Pancreas (tissue), 10 donors: Measurements from ENCODE around the gene SLCO3A1. TPM values are rescaled to one million over a fixed set of nuclear protein-coding genes. Genes with fewer than 3 reads are reported as not detected.

Experiments
- ATAC-seq, 4 donors: fragments of 200-7000 bp; cut with Tn5 transposase; one replicate each; pipeline versions ENCODE4 v1.8.0 to v1.9.1; 2020; ENCODE audit warnings: mild to moderate bottlenecking in 4 of 4, moderate library complexity in 4 of 4
- DNase-seq, 6 donors: peaks; one replicate each; pipeline ENCODE4 v3.0.0-alpha.2; 2020
- FAIRE-seq: peaks from 2 replicates; lab custom pipeline; 2012; peaks lifted over from hg19 to GRCh38; lab: Jason Lieb, UNC
- H3K27ac ChIP-seq, 4 donors: fragments of 200-600 bp; sonication (generic); 1 replicate in 3 of 4; 2 replicates in 1 of 4; pipeline versions ENCODE4 v1.5.0 to v1.8.0; 2020
- H3K27me3 ChIP-seq, 4 donors: fragments of 200-600 bp; one replicate each; pipeline ENCODE4 v1.8.0; 2021
- H3K36me3 ChIP-seq, 3 donors: fragments of 200-600 bp; sonication (generic) in 1 of 3; one replicate each; pipeline versions ENCODE4 v1.5.0 to v1.8.0; 2020 to 2021
- H3K4me1 ChIP-seq, 3 donors: fragments of 200-600 bp; one replicate each; pipeline ENCODE4 v1.8.0; 2021
- H3K4me3 ChIP-seq, 4 donors: fragments of 200-600 bp; sonication (generic) in 2 of 4; one replicate each; pipeline versions ENCODE4 v1.5.0 to v1.8.0; 2020 to 2021
- H3K9me3 ChIP-seq, 4 donors: fragments of 200-600 bp; one replicate each; pipeline ENCODE4 v1.8.0; 2021
- CTCF ChIP-seq, 4 donors: fragments of 200-600 bp; sonication (generic) in 3 of 4; IDR thresholded peaks; one replicate each; pipeline versions ENCODE4 v1.5.0 to v1.8.0; 2021; ENCODE audit warnings: antibody characterized with exemption in 4 of 4
- WGBS, 2 donors: extraction: QIAGEN DNeasy Blood & Tissue Kit; methylation state at CpG; one replicate each; pipeline ENCODE4 v1.1.7; 2013; 5-methylcytosine and 5-hydroxymethylcytosine counted together
- intact Hi-C, 3 donors: fragments of 100-400 bp; cut with DNase I; formaldehyde crosslinking; loops; one replicate each; pipeline versions ENCODE4 v1.11.1 to v1.14.2; 2022
- polyA plus RNA-seq, 2 donors: library from polyadenylated mRNA; stranded (reverse); fragments of 200-250 nt; gene quantifications; one replicate each; pipeline ENCODE4 v1.2.3, GENCODE V29; 2013
- total RNA-seq, 6 donors: library from RNA; stranded (reverse); fragmentation: NEBNext Ultra II Directional in 4 of 6; extraction: Animal tissue kit (Norgen Biotek cat#: 25700) in 4 of 6; gene quantifications; one replicate each; pipeline versions ENCODE4 v1.2.1 to v1.2.4, GENCODE V29; 2021 to 2023
- donor health status: healthy with polysubstance abuse.
- donor health status: DM: no; HTN: no; CAD: no; lungs with moderate emphysema.
- donor health status: DM: no; HTN: no; CAD: no.
- donor health status: control.
- donor health status: control.
- donor health status: Bipolar disorder and iron deficiency.
- donor health status: DM: yes; HTN: yes; CAD: no.
- donor health status: DM: no; HTN: no; CAD: no.
- donor health status: DM: no; HTN: no; CAD: no.
- donor health status: DM: yes; HTN: yes; CAD: no.

The SLCO3A1 gene
- total and polyA plus RNA-seq, 8 donors = 3.4 to 15.5 (median 6.7) TPM

- Histone ChIP-seq H3K4me3 (no peak overlapping the region), H3K27ac (no peak overlapping the region), H3K36me3 (no peaks in the 10 kb centered on the region), H3K4me1 (no peaks in the 10 kb centered on the region), H3K27me3 (no peaks in the 10 kb centered on the region), H3K9me3 (no peaks in the 10 kb centered on the region)
- ATAC-seq = no peak
- no peak for TF ChIP-seq CTCF (IDR thresholded peaks at IDR 0.05)
- DNase-seq = no peak
- 66 to 70% methylated on average over 15 of the region's 15 CpGs for WGBS, 2 donors
- intact Hi-C loops = no loop called here
- no peak for FAIRE-seq
These were observed 306.7 kb downstream of the SLCO3A1 start for GRCh38 chr15:92159906-92160841.

- ATAC-seq (no peak), DNase-seq (no peak), FAIRE-seq (no peak)
- no peaks in the 10 kb centered on the region for H3K36me3 ChIP-seq
- no peaks in the 10 kb centered on the region for H3K4me1 ChIP-seq
- WGBS, 2 donors = 83 to 87% methylated on average over 6 of the region's 6 CpGs
- no peaks in the 10 kb centered on the region for H3K27me3 ChIP-seq
- H3K27ac ChIP-seq = no peak overlapping the region
- TF ChIP-seq CTCF (IDR thresholded peaks at IDR 0.05) = no peak
- no peak overlapping the region for H3K4me3 ChIP-seq
- intact Hi-C loops = no loop called here
- H3K9me3 ChIP-seq = no peaks in the 10 kb centered on the region
These were observed 307.6 kb downstream of the SLCO3A1 start for GRCh38 chr15:92161039-92161670.

- H3K27me3 ChIP-seq = no peaks in the 10 kb centered on the region
- DNase-seq (no peak), ATAC-seq (no peak), FAIRE-seq (no peak)
- no peaks in the 10 kb centered on the region for H3K9me3 ChIP-seq
- H3K4me1 ChIP-seq = no peaks in the 10 kb centered on the region
- no peak overlapping the region for H3K27ac ChIP-seq
- WGBS, 2 donors = 90 to 94% methylated on average over 17 of the region's 17 CpGs
- no peaks in the 10 kb centered on the region for H3K36me3 ChIP-seq
- no peak overlapping the region for H3K4me3 ChIP-seq
- intact Hi-C loops = no loop called here
- no peak for TF ChIP-seq CTCF (IDR thresholded peaks at IDR 0.05)
These were observed 309.1 kb downstream of the SLCO3A1 start for GRCh38 chr15:92162657-92163056.

- no peak for DNase-seq
- WGBS, 2 donors = 88 to 91% methylated on average over 10 of the region's 10 CpGs
- H3K4me1 ChIP-seq = no peaks in the 10 kb centered on the region
These were observed 310.1 kb downstream of the SLCO3A1 start for GRCh38 chr15:92163641-92164040.

More at GRCh38 chr15:92163641-92164040, 310.1 kb downstream of the SLCO3A1 start:
- Histone ChIP-seq H3K9me3 (no peaks in the 10 kb centered on the region), H3K4me3 (no peak overlapping the region), H3K36me3 (no peaks in the 10 kb centered on the region), H3K27me3 (no peaks in the 10 kb centered on the region), H3K27ac (no peak overlapping the region)
- ATAC-seq (no peak), FAIRE-seq (no peak)
- no peak for TF ChIP-seq CTCF (IDR thresholded peaks at IDR 0.05)
- intact Hi-C loops = no loop called here
